ENCODE data around the gene SH2D3A.

DNA sequence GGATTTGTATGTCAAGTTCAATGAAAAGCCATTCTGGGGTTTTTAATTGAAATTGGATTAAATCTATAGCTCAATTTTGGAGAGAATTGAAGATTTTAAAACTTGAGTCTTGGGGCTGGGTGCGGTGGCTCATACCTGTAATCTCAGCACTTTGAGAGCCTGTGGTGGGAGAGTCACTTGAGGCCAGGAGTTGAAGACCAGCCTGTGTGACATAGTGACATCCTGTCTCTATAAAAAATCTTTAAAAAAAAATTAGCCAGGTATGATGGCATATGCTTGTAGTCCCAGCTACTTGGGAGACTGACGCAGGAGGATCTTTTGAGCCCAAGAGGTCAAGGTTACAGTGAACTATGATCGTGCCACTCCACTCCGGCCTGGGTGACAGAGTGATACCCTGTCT, 46.4 kb upstream of the SH2D3A start:
- TF ChIP-seq, protein P1, sequence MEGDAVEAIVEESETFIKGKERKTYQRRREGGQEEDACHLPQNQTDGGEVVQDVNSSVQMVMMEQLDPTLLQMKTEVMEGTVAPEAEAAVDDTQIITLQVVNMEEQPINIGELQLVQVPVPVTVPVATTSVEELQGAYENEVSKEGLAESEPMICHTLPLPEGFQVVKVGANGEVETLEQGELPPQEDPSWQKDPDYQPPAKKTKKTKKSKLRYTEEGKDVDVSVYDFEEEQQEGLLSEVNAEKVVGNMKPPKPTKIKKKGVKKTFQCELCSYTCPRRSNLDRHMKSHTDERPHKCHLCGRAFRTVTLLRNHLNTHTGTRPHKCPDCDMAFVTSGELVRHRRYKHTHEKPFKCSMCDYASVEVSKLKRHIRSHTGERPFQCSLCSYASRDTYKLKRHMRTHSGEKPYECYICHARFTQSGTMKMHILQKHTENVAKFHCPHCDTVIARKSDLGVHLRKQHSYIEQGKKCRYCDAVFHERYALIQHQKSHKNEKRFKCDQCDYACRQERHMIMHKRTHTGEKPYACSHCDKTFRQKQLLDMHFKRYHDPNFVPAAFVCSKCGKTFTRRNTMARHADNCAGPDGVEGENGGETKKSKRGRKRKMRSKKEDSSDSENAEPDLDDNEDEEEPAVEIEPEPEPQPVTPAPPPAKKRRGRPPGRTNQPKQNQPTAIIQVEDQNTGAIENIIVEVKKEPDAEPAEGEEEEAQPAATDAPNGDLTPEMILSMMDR (IDR thresholded peaks at IDR 0.05): no peak
- TF ChIP-seq POLR2A (IDR thresholded peaks at IDR 0.05): no peak

Data from thyroid gland (tissue), 4 donors.